ENCODE data around the gene ZNF714.
A peak's percentile ranks its signal among the peaks of the same experiment; 100 is the strongest.
"Not testable (repeated sequence)": the region's sequence is repeated elsewhere in the genome, so short reads cannot be mapped to it uniquely, and the experiment has no call there.

The ZNF714 gene

GRCh38 chr19:21133633-21134032 lies 51.6 kb downstream of the ZNF714 start:
- FAIRE-seq = no peak

DNA sequence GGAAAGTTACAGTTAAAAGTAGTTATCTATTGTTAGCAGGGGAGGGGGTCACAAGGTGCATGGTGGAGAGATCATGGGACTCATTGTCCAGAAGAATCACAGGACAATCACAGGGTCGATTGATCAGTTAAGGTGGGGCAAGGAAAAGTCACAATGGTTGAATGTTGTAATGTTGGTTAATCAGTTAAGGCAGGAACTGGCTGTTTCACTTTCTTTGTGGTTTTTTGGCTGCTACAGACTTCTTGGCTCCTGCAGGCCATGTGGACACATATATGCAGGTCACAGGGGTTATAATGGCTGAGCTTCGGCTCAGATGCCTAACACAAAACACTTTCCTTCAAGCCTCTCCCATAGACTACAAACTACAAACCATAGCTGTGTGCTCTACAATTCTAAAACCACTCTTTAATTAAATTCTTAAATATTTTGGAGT lies 52.9 kb downstream of the ZNF714 start:
- FAIRE-seq = no peak

GRCh38 chr19:21135433-21135832 lies 53.4 kb downstream of the ZNF714 start:
- FAIRE-seq = no peak

DNA sequence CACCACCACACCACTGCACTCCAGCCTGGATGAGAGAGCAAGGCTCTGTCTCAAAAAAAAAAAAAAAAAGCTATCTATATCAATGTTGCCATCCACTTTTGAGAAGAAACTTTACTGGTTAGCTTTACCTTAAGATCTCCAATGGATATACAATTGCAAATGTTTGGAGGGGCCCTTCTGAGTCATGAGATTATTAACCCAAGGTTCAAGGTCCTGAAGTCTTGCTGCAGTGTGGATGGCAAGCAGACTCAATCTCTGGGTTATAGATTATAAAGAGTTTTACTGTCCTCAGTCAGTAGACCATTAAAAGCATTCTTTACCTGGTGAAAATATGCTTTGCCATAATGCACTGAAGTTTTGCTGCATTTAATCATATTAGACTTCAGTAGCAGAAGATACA lies 56.1 kb downstream of the ZNF714 start:
- FAIRE-seq = no peak

DNA sequence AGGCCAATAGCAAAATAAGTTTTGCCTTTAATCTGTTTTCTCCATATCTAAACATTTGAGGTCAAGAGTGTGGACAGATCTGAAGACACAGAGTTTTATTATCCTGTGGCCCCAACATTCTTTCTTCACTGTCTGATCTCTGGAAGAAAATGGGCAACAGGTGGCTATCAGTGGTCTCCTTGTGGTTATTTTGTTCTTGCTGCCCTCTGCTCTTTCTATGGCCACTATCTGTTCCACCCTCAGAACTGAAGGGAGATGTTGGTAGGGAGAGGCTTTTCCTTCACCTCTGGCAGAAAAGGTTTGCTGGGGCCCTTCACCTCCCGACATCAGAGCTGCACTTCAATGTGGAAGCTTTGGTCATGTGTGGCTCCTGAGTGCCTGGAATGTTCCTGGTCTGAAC lies 59.0 kb downstream of the ZNF714 start:
- FAIRE-seq = not testable (repeated sequence)

DNA sequence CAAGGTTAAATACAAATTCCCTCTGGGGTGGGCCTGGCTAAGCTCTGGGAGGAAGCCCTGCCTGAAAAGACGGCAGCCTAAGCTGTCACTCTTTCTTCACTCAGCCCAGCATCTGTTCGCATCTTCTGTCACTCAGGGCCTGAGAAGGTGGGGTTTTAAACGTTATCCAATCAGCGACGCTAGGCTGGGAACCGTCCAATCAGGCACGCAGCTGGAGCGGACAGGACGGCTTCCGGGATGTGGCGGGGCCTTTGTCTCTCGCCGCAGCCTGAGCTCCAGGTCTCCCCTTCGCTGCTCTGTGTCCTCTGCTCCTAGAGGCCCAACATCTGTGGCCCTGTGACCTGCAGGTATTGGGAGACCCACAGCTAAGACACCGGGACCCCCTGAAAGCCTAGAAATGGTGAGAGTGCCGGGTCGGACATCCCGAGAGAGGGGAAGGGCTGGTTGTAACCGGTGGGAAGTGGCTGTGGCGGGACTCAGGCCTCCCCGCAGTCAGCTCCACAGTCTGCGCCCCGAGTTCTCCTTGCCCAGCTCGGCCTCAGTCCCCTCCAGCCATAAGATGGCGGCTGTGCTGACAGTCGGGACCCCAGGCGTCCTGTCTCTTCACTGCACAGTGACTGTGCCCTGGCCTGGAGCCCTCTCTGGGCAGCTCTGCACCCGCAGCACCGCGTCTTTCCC lies 59.9 kb downstream of the ZNF714 start, which contains the start of gene ZNF431:
TSS of gene ZNF431 (plus strand) at position 254 of the 678 bp plus-strand sequence. CDS start at position 398, 144 bp downstream.
- peak; percentile 83 for FAIRE-seq

GRCh38 chr19:21143428-21143827 lies 61.4 kb downstream of the ZNF714 start:
- no peak for FAIRE-seq

DNA sequence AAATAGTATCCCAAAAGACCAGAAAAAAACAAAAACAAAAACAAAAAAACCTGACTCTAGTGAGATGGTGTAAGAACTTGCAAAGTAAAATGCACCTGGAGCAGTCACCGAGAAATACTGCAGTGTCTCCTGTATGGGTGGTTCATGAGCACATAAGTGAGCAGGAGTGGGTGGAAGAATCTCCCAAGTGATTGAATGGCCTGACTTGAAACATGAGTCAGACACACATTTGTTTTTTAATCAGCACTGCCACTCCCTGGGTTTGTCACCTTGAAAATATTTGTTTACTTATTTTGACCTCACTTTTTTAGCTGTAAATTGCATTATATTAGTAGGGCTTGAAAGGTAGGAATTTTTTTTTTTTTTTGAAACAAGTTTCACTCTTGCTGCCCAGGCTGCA lies 61.9 kb downstream of the ZNF714 start:
- FAIRE-seq = no peak

- no peak for FAIRE-seq
These were observed 65.5 kb downstream of the ZNF714 start for GRCh38 chr19:21147540-21147939.

DNA sequence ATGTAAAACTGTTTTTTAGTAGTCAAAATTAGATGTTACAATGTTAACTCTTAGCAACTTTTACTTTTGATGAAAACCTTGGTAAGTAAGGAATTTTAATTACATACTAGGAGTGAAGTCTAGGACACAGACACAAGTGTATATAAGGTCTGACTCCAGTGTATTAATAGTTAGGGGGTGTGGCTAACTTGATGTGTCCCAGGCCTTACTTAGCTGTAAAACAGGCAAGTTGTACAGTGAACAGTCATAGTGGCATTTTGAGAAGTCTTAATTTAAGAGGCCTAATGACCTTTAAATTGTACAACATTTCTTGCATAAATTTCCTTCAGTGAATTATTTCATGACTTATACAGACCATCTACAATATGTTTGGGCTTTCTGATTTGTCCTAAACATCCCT lies 66.7 kb downstream of the ZNF714 start:
- no peak for FAIRE-seq

DNA sequence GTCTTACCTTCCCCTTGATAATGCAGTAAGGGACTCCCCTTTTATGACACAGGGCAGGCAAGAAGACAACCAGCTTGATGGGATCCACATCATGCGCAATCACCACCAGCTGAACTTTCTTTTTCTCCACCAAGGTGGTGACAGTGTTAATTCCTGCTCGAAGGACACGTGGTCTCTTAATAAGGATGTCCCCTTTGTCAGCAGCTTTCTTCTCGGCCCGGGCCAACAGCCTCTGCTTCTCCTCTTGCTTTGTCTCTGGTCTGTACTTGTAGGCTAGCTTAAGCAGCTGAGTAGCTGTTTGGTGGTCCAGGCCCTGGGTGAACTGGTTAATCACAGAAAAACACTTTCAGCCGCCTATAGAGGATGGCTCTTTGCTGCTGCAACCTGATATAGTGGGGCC lies 67.9 kb downstream of the ZNF714 start:
- FAIRE-seq = no peak

- FAIRE-seq = no peak
These were observed 69.5 kb downstream of the ZNF714 start for GRCh38 chr19:21151460-21151859.

GRCh38 chr19:21158523-21159135 lies 76.6 kb downstream of the ZNF714 start:
- FAIRE-seq = no peak

GRCh38 chr19:21164541-21164940 lies 82.5 kb downstream of the ZNF714 start:
- FAIRE-seq = no peak

DNA sequence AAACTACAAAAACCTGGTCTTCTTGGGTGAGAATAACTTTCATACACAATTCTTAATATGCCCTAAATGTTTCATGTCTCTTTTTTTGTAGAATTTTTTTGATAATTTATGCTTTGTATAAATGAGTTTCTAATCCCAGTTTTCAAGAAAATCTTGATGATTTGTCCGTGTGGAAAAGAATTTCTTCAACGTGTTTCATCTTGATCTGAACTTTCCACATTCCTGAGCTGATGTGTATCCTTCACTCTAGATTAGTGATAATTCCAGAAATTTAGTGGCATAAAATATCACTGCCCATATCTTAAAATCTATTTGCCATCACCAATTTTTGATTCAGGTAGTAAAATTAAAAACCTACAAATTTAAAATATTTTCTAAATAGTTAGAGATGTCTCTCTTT lies 84.4 kb downstream of the ZNF714 start:
- FAIRE-seq = no peak

Measured in colon (tissue), 2 donors.